RWPE1 (cell line): Measurements from ENCODE around the gene RAB3IP.

Source experiments
- CTCF ChIA-PET: fragments of 350-600 bp; sonication (Branson Sonifier 250); formaldehyde crosslinking; extraction: SDS; loops from one replicate; lab custom pipeline; 2021; lab: Yijun Ruan, JAX
- POLR2A ChIA-PET: fragments of 400-600 bp; formaldehyde crosslinking; extraction: SDS; loops from one replicate; lab custom pipeline; 2020; ENCODE audit warnings: antibody characterized with exemption; ENCODE audit not compliant: low non-redundant PET; lab: Yijun Ruan, JAX
- DNase-seq: peaks from one replicate; pipeline ENCODE4 v3.0.0; 2012; ENCODE audit warnings: low spot score
- H3K27ac ChIP-seq: fragments of 450-650 bp; 2 replicates; pipeline ENCODE4 v1.5.1; 2017
- CTCF ChIP-seq: fragments of 450-650 bp; conservative IDR thresholded peaks from 2 replicates; pipeline ENCODE4 v1.5.1; 2017; ENCODE audit warnings: low read depth, mild to moderate bottlenecking

Gene RAB3IP

GRCh38 chr12:69720750-69721149 is 17.9 kb upstream of the RAB3IP start:
- no peak overlapping the region for H3K27ac ChIP-seq
- POLR2A ChIA-PET, result no interaction called here
- TF ChIP-seq CTCF, result no peak
- CTCF ChIA-PET, result no interaction called here
- DNase-seq, result no peak

DNA sequence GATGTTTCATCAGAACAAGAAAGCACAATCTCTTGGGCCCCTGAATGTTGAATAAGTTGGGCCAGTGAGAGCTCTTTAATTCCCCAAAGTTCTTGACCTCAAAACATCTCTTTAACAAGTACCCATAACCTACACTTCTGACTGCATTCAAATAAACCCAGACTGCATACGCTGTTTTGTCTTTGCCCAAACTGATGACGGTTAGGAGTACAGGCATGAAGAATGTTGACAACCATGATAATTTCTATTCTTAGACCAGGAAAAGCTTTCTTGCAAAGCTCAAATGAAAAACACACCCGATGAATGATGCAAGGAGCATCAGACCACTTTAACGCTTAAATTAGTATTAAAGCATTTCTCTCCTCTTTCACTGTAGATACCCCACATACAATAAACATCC is 11.7 kb upstream of the RAB3IP start:
- ChIA-PET POLR2A (no interaction called here), CTCF (interaction anchor here (0.6 kb wide), 1 partner anchor 12 kb away, joined by 3 read pairs; no protein-coding TSS in a partner anchor)
- H3K27ac ChIP-seq, result no peak overlapping the region
- no peak for DNase-seq
- no peak for TF ChIP-seq CTCF

GRCh38 chr12:69732088-69732487 is 6.6 kb upstream of the RAB3IP start:
- TF ChIP-seq CTCF, result no peak
- no peak overlapping the region for H3K27ac ChIP-seq
- ChIA-PET CTCF (no interaction called here), POLR2A (no interaction called here)
- DNase-seq, result peak; percentile 14

GRCh38 chr12:69733638-69734037 is 5.0 kb upstream of the RAB3IP start:
- POLR2A ChIA-PET, result no interaction called here
- no peak for TF ChIP-seq CTCF
- H3K27ac ChIP-seq, result no peak overlapping the region
- DNase-seq, result no peak
- CTCF ChIA-PET, result interaction anchor here (0.7 kb wide), 1 partner anchor 1805 kb away, joined by 3 read pairs; no protein-coding TSS in a partner anchor

DNA sequence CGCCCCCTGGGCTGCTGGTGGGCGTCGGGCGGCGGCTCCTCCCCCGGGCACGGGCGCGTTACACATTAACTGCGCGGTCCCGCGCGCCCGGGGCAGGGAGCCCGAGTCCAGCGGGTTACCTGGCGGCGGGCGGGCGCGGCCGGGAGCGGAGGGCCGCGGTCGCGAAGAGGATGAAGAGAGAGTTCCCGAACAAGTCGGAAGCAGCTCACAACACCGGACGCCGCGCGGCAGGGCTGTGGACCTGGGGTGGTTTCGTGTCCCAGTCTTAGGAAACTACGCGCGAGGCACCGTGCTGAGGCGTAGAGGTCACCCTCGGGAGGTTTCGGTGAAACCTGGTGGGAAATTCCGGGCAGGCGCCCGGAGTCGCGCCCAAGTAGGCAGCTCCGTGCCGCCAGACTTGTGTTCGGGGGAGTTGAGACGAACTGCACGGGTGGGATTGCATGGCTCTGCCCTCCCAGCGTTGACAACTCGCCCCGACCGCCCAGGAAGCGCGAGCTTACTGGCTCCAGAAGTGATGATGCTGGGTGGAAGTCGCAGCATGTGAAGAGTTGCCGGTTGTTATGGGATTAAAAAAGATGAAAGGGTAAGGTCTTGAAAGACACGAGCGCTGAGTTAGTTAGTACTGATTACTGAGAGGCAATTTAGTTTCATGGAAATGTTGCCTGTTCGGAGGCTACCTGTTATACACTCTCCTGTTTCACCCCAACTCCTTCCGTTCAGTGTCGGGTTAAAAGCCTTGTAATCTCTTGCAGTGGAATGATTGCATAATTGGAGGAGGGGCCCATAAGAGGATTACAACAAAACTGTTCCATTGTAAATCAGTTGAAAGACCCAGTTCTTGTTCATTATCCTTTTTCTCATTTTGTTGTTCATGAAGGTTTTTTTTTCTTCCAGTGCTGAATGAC is 879 bp downstream of the RAB3IP start:
- CTCF ChIA-PET, result interaction anchor here (0.5 to 0.6 kb wide), 2 partner anchors 13 to 557 kb away, joined by 3 read pairs; no protein-coding TSS in a partner anchor
- POLR2A ChIA-PET, result no interaction called here
- TF ChIP-seq CTCF, result no peak
- H3K27ac ChIP-seq, result peak overlapping the region; percentile 80
- peak; percentile 34 for DNase-seq

DNA sequence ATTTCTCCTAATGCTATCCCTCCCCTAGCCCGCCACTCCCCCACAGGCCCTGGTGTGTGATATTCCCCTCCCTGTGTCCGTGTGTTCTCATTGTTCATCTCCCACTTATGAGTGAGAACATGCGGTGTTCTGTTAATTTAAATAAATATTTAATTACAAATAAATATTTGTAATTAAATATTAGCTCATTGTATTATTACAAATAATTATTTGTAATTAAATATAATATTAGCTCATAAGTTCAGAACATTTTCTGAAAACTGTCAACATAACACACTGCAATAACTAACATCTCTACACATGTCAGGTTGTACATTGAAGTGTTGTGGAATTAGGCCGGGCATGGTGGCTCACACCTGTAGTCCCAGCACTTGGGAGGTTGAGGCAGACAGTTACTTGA is 5.4 kb downstream of the RAB3IP start:
- ChIA-PET POLR2A (no interaction called here), CTCF (no interaction called here)
- H3K27ac ChIP-seq, result no peak overlapping the region
- TF ChIP-seq CTCF, result no peak
- no peak for DNase-seq
